HEK293 (cell line): ENCODE measurements around the gene SPEM3.

Experiments used
- OSR2 ChIP-seq: fragments of 450-650 bp; formaldehyde crosslinking; IDR thresholded peaks from 2 replicates; pipeline ENCODE4 v1.5.1; 2016; ENCODE audit warnings: missing biosample characterization, missing genetic modification characterization
- PRDM10 ChIP-seq: fragments of 450-650 bp; formaldehyde crosslinking; IDR thresholded peaks from 2 replicates; pipeline ENCODE4 v1.5.1; 2016; ENCODE audit warnings: missing biosample characterization, missing genetic modification characterization
- SCRT2 ChIP-seq: fragments of 450-650 bp; formaldehyde crosslinking; IDR thresholded peaks from 2 replicates; pipeline ENCODE4 v1.5.1; 2016; ENCODE audit warnings: missing biosample characterization, missing genetic modification characterization
- ZBTB49 ChIP-seq: fragments of 450-650 bp; formaldehyde crosslinking; IDR thresholded peaks from 2 replicates; pipeline ENCODE4 v1.5.1; 2016; ENCODE audit warnings: missing biosample characterization, missing genetic modification characterization, low read depth
- ZEB2 ChIP-seq: fragments of 450-650 bp; formaldehyde crosslinking; IDR thresholded peaks from 2 replicates; pipeline ENCODE4 v1.5.1; 2016; ENCODE audit warnings: missing biosample characterization, missing genetic modification characterization
- ZFHX2 ChIP-seq: fragments of 450-650 bp; formaldehyde crosslinking; conservative IDR thresholded peaks from 2 replicates; pipeline ENCODE4 v1.5.1; 2016; ENCODE audit warnings: missing biosample characterization, missing genetic modification characterization
- ZNF169 ChIP-seq: fragments of 450-650 bp; formaldehyde crosslinking; IDR thresholded peaks from 2 replicates; pipeline ENCODE4 v1.5.1; 2016; ENCODE audit warnings: missing biosample characterization, missing genetic modification characterization
- ZNF221 ChIP-seq: fragments of 450-650 bp; formaldehyde crosslinking; IDR thresholded peaks from 2 replicates; pipeline ENCODE4 v1.5.1; 2017; ENCODE audit warnings: missing biosample characterization, missing genetic modification characterization, borderline replicate concordance
- ZNF223 ChIP-seq: fragments of 450-650 bp; formaldehyde crosslinking; IDR thresholded peaks from 2 replicates; pipeline ENCODE4 v1.5.1; 2016; ENCODE audit warnings: missing biosample characterization, missing genetic modification characterization
- ZNF341 ChIP-seq: fragments of 450-650 bp; formaldehyde crosslinking; IDR thresholded peaks from 2 replicates; pipeline ENCODE4; 2016; ENCODE audit warnings: low read depth, missing biosample characterization, missing genetic modification characterization
- ZNF354C ChIP-seq: fragments of 450-650 bp; formaldehyde crosslinking; IDR thresholded peaks from 2 replicates; pipeline ENCODE4 v1.5.1; 2016; ENCODE audit warnings: missing biosample characterization, missing genetic modification characterization, low read depth, borderline replicate concordance
- ZNF37A ChIP-seq: fragments of 450-650 bp; IDR thresholded peaks from 2 replicates; pipeline ENCODE4 v1.5.1; 2018; ENCODE audit warnings: missing biosample characterization, missing genetic modification characterization
- ZNF394 ChIP-seq: fragments of 450-650 bp; formaldehyde crosslinking; IDR thresholded peaks from 2 replicates; pipeline ENCODE4 v1.5.1; 2016; ENCODE audit warnings: missing biosample characterization, missing genetic modification characterization, mild to moderate bottlenecking, moderate library complexity, borderline replicate concordance
- ZNF488 ChIP-seq: fragments of 450-650 bp; formaldehyde crosslinking; IDR thresholded peaks from 2 replicates; pipeline ENCODE4 v1.5.1; 2016; ENCODE audit warnings: missing biosample characterization, missing genetic modification characterization
- ZNF530 ChIP-seq: fragments of 450-650 bp; formaldehyde crosslinking; IDR thresholded peaks from 2 replicates; pipeline ENCODE4 v1.5.1; 2016; ENCODE audit warnings: low read depth, missing biosample characterization, missing genetic modification characterization
- ZNF629 ChIP-seq: fragments of 450-650 bp; formaldehyde crosslinking; IDR thresholded peaks from 2 replicates; pipeline ENCODE4 v1.5.1; 2017; ENCODE audit warnings: missing biosample characterization, missing genetic modification characterization
- ZNF639 ChIP-seq: fragments of 450-650 bp; formaldehyde crosslinking; IDR thresholded peaks from 2 replicates; pipeline ENCODE4 v1.5.1; 2016; ENCODE audit warnings: missing biosample characterization, missing genetic modification characterization
- ZNF658 ChIP-seq: fragments of 450-650 bp; formaldehyde crosslinking; IDR thresholded peaks from 2 replicates; pipeline ENCODE4; 2016; ENCODE audit warnings: missing biosample characterization, missing genetic modification characterization
- ZNF660 ChIP-seq: fragments of 450-650 bp; IDR thresholded peaks from 2 replicates; pipeline ENCODE4 v1.5.1; 2018; ENCODE audit warnings: missing biosample characterization, mild to moderate bottlenecking, missing genetic modification characterization
- ZNF670 ChIP-seq: fragments of 450-650 bp; formaldehyde crosslinking; IDR thresholded peaks from 2 replicates; pipeline ENCODE4 v1.5.1; 2016; ENCODE audit warnings: missing biosample characterization, missing genetic modification characterization, low read depth
- ZNF701 ChIP-seq: fragments of 450-650 bp; formaldehyde crosslinking; IDR thresholded peaks from 2 replicates; pipeline ENCODE4 v1.5.1; 2016; ENCODE audit warnings: missing biosample characterization, missing genetic modification characterization
- ZNF704 ChIP-seq: fragments of 450-650 bp; formaldehyde crosslinking; IDR thresholded peaks from 2 replicates; pipeline ENCODE4 v1.5.1; 2016; ENCODE audit warnings: missing biosample characterization, missing genetic modification characterization
- ZNF791 ChIP-seq: fragments of 450-650 bp; formaldehyde crosslinking; IDR thresholded peaks from 2 replicates; pipeline ENCODE4 v1.5.1; 2016; ENCODE audit warnings: missing biosample characterization, missing genetic modification characterization
- ZNF792 ChIP-seq: fragments of 450-650 bp; formaldehyde crosslinking; IDR thresholded peaks from 2 replicates; pipeline ENCODE4 v1.5.1; 2016; ENCODE audit warnings: missing biosample characterization, missing genetic modification characterization

SPEM3 gene

GRCh38 chr17:7440113-7440833 lies 11.6 kb downstream of the SPEM3 start (continued):
- TF ChIP-seq PRDM10 (tag by site-specific recombination) (peak; percentile 100), ZNF530 (tag by site-specific recombination) (no peak), ZNF704 (tag by site-specific recombination) (no peak), ZNF488 (tag by site-specific recombination) (no peak), ZNF629 (tag by site-specific recombination) (peak; percentile 56), ZEB2 (tag by site-specific recombination) (peak; percentile 81), ZNF223 (tag by site-specific recombination) (no peak), ZNF792 (tag by site-specific recombination) (no peak), ZBTB49 (tag by site-specific recombination) (no peak), ZNF354C (tag by site-specific recombination) (no peak), ZFHX2 (tag by site-specific recombination) (peak; percentile 54), ZNF791 (tag by site-specific recombination) (no peak), ZNF639 (tag by site-specific recombination) (peak; percentile 73), SCRT2 (no peak), ZNF221 (tag by site-specific recombination) (no peak), ZNF341 (no peak), ZNF670 (tag by site-specific recombination) (no peak), ZNF37A (tag by site-specific recombination) (no peak), ZNF169 (tag by site-specific recombination) (no peak), ZNF658 (tag by site-specific recombination) (no peak), ZNF660 (tag by site-specific recombination) (no peak), ZNF394 (peak; percentile 53; the same call in 1 of the 2 replicates), OSR2 (tag by site-specific recombination) (no peak), ZNF701 (tag by site-specific recombination) (no peak)
